ENCODE data around the gene HSP90B1. TPM values are rescaled to one million over a fixed set of nuclear protein-coding genes. Genes with fewer than 3 reads are reported as not detected.
A peak's percentile ranks its signal among the peaks of the same experiment; 100 is the strongest.

The HSP90B1 gene
- polyA plus RNA-seq (2012; rRNA removed), result 420 and 482 TPM in 2 replicates
- polyA plus RNA-seq (2012; cell fraction: cytosol; rRNA removed), result 567 and 850 TPM in 2 replicates
- polyA plus RNA-seq (2012; cell fraction: nucleus; rRNA removed), result 246 and 538 TPM in 2 replicates

- Histone ChIP-seq H3K4me2 (peak within 1 kb of the TSS; percentile 94), H3K4me1 (ENCODE audit: control insufficient read depth in 1 of 2, insufficient read depth in 2 of 2, low read depth in 1 of 2, low read length in 1 of 2) (peaks cover 15 to 22% of the 10 kb centered on the region in 2 experiments), H3K9ac (peak within 1 kb of the TSS; percentile 95), H4K20me1 (ENCODE audit: insufficient read depth) (peaks cover 23% of the 10 kb centered on the region), H3K36me3 (replicated peaks in 1 of 2; ENCODE audit: control insufficient read depth in 1 of 2, insufficient read depth in 2 of 2, low read length in 1 of 2) (peaks cover 34 to 38% of the 10 kb centered on the region in 2 experiments), H3K9me2 (no peaks in the 10 kb centered on the region), H2AFZ (ENCODE audit: low read depth) (peak within 1 kb of the TSS; percentile 88), H3K9me3 (no peaks in the 10 kb centered on the region), H3F3A (replicated peaks; ENCODE audit: insufficient read depth) (peaks cover 3% of the 10 kb centered on the region), H3K79me2 (ENCODE audit: insufficient read depth) (peaks cover 51% of the 10 kb centered on the region), H3K4me3 (ENCODE audit: low read depth in 2 of 2, low read length in 1 of 2) (peak within 1 kb of the TSS; percentile 95), H3K27me3 (ENCODE audit: insufficient read depth) (no peaks in the 10 kb centered on the region), H3K27ac (ENCODE audit: low read depth in 2 of 2, low read length in 1 of 2) (peak within 1 kb of the TSS; percentile 86 to 91)
- TF ChIP-seq PBX3 (IDR thresholded peaks at IDR 0.05) (peak; percentile 25; the same call in 1 of the 2 replicates), GABPA (IDR thresholded peaks at IDR 0.05; ENCODE audit: low read depth) (peak; percentile 88), EP300 (IDR thresholded peaks at IDR 0.05; ENCODE audit: borderline replicate concordance in 1 of 2, low read depth in 1 of 2, low read length in 1 of 2) (peak in 1 of 2 experiments; percentile 8; a peak in 1 of 4 replicates), MAX (IDR thresholded peaks at IDR 0.05; ENCODE audit: low read depth) (peak; percentile 89; the same call in 1 of the 2 replicates), RCOR1 (IDR thresholded peaks at IDR 0.05; ENCODE audit: low read length) (peak; percentile 36; the same call in 1 of the 2 replicates), CHD2 (IDR thresholded peaks at IDR 0.05; ENCODE audit: low read length, partially characterized antibody) (peak; percentile 55), SIN3A (IDR thresholded peaks at IDR 0.05; ENCODE audit: borderline replicate concordance, low read depth, low read length) (peak; percentile 29; the same call in 1 of the 2 replicates), MEF2A (IDR thresholded peaks at IDR 0.05; ENCODE audit: borderline replicate concordance, low read depth) (no peak), USF1 (IDR thresholded peaks at IDR 0.05; ENCODE audit: borderline replicate concordance, low read depth) (no peak; the same call in 1 of the 2 replicates), TCF12 (IDR thresholded peaks at IDR 0.05) (peak; percentile 38; the same call in 1 of the 2 replicates), RFX5 (IDR thresholded peaks at IDR 0.05; ENCODE audit: low read length) (peak; percentile 89), NRF1 (IDR thresholded peaks at IDR 0.05; ENCODE audit: low read depth, low read length) (no peak), IRF3 (IDR thresholded peaks at IDR 0.05; ENCODE audit: low read depth, low read length) (peak; percentile 72), TAF1 (IDR thresholded peaks at IDR 0.05; ENCODE audit: borderline replicate concordance, low read depth, low read length) (peak; percentile 86), YY1 (IDR thresholded peaks at IDR 0.05; ENCODE audit: low read depth) (no peak), RAD21 (IDR thresholded peaks at IDR 0.05; ENCODE audit: low read length) (no peak), FOXM1 (IDR thresholded peaks at IDR 0.05; ENCODE audit: low read depth) (peak; percentile 99), NFIC (IDR thresholded peaks at IDR 0.05; ENCODE audit: borderline replicate concordance) (no peak), POLR2AphosphoS5 (IDR thresholded peaks at IDR 0.05; ENCODE audit: low read depth, low read length) (peak; percentile 92), MXI1 (IDR thresholded peaks at IDR 0.05; ENCODE audit: low read depth, low read length) (peak; percentile 84)
- ChIA-PET POLR2A (interaction anchor here (0.7 to 2.7 kb wide), 17 partner anchors 8 to 1305 kb away, joined by 3 to 31 read pairs (median 5); partner anchors contain the start of genes APPL2, HCFC2, NFYB and NT5DC3), CTCF (interaction anchor here (0.7 to 1.8 kb wide), 3 partner anchors 10 to 1685 kb away, joined by 3 to 6 read pairs (median 3); no protein-coding TSS in a partner anchor)
- WGBS (ENCODE audit: low lambda C conversion rate), result under 1% methylated on average over 40 of the region's 56 CpGs
- peak; percentile 97 for DNase-seq
These were observed at the start of gene HSP90B1 for GRCh38 chr12:103930034-103930786. TSS of gene HSP90B1 (plus strand) at chr12:103930410. CDS start at chr12:103930516, 106 bp downstream.
